Measurements from ENCODE around the gene SAMD11. TPM values are rescaled to one million over a fixed set of nuclear protein-coding genes. Genes with fewer than 3 reads are reported as not detected.

SAMD11 gene
- total RNA-seq, 1 donor from 2014 or later: 6.0 TPM

GRCh38 chr1:901108-901859 lies 22.4 kb upstream of the SAMD11 start:
- H3K79me2 ChIP-seq (ENCODE audit: insufficient read depth, low read length): no peaks in the 10 kb centered on the region
- H3K9ac ChIP-seq (ENCODE audit: low read length): no peak overlapping the region
- peaks cover 73% of the 10 kb centered on the region for H3K27me3 Mint-ChIP-seq (ENCODE audit: low read depth, unreplicated experiment)
- DNase-seq (ENCODE audit: low read depth) (no peak), FAIRE-seq (no peak)
- H3K4me3 ChIP-seq (ENCODE audit: insufficient read depth, low read depth, low read length): no peak overlapping the region
- H3K27ac Mint-ChIP-seq (ENCODE audit: unreplicated experiment): no peak overlapping the region
- H3K9me3 ChIP-seq (ENCODE audit: insufficient read depth, low read depth, low read length): no peaks in the 10 kb centered on the region
- H3K4me1 ChIP-seq (ENCODE audit: insufficient read depth, low read length): peaks cover 4% of the 10 kb centered on the region
- no peak for TF ChIP-seq EZH2 (IDR thresholded peaks at IDR 0.05; ENCODE audit: insufficient read depth, low read length)
- TF ChIP-seq, protein P1, sequence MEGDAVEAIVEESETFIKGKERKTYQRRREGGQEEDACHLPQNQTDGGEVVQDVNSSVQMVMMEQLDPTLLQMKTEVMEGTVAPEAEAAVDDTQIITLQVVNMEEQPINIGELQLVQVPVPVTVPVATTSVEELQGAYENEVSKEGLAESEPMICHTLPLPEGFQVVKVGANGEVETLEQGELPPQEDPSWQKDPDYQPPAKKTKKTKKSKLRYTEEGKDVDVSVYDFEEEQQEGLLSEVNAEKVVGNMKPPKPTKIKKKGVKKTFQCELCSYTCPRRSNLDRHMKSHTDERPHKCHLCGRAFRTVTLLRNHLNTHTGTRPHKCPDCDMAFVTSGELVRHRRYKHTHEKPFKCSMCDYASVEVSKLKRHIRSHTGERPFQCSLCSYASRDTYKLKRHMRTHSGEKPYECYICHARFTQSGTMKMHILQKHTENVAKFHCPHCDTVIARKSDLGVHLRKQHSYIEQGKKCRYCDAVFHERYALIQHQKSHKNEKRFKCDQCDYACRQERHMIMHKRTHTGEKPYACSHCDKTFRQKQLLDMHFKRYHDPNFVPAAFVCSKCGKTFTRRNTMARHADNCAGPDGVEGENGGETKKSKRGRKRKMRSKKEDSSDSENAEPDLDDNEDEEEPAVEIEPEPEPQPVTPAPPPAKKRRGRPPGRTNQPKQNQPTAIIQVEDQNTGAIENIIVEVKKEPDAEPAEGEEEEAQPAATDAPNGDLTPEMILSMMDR (IDR thresholded peaks at IDR 0.05; ENCODE audit: insufficient read depth, low read depth, low read length): no peak
- peaks cover 9% of the 10 kb centered on the region for H3K9me3 Mint-ChIP-seq (ENCODE audit: unreplicated experiment)
- no peaks in the 10 kb centered on the region for H3K4me1 Mint-ChIP-seq (ENCODE audit: low read depth, unreplicated experiment)
- H4K20me1 ChIP-seq (ENCODE audit: insufficient read depth, low read length): no peaks in the 10 kb centered on the region
- H3K36me3 Mint-ChIP-seq (ENCODE audit: low read depth, unreplicated experiment): no peaks in the 10 kb centered on the region
- no peak overlapping the region for H3K4me3 Mint-ChIP-seq (ENCODE audit: unreplicated experiment)
- no peak overlapping the region for H2AFZ ChIP-seq (ENCODE audit: low read depth, low read length)
- no peaks in the 10 kb centered on the region for H3K36me3 ChIP-seq (ENCODE audit: insufficient read depth, low read length)
- no peak overlapping the region for H3K4me2 ChIP-seq (ENCODE audit: low read length)
- peaks cover 13% of the 10 kb centered on the region for H3K27me3 ChIP-seq (ENCODE audit: insufficient read depth, low read length)
- no peak overlapping the region for H3K27ac ChIP-seq (ENCODE audit: low read depth, low read length)

- TF ChIP-seq, protein P1 (IDR thresholded peaks at IDR 0.05; ENCODE audit: insufficient read depth, low read depth, low read length): no peak
- no peak for TF ChIP-seq EZH2 (IDR thresholded peaks at IDR 0.05; ENCODE audit: insufficient read depth, low read length)
- Histone ChIP-seq H3K9me3 (ENCODE audit: insufficient read depth, low read depth, low read length) (no peaks in the 10 kb centered on the region), H2AFZ (ENCODE audit: low read depth, low read length) (no peak overlapping the region), H3K27me3 (ENCODE audit: insufficient read depth, low read length) (peaks cover 6% of the 10 kb centered on the region), H3K36me3 (ENCODE audit: insufficient read depth, low read length) (no peaks in the 10 kb centered on the region), H3K4me2 (ENCODE audit: low read length) (no peak overlapping the region), H4K20me1 (ENCODE audit: insufficient read depth, low read length) (no peaks in the 10 kb centered on the region), H3K9ac (ENCODE audit: low read length) (no peak overlapping the region), H3K4me3 (ENCODE audit: insufficient read depth, low read depth, low read length) (no peak overlapping the region), H3K4me1 (ENCODE audit: insufficient read depth, low read length) (peaks cover 11% of the 10 kb centered on the region), H3K27ac (ENCODE audit: low read depth, low read length) (no peak overlapping the region), H3K79me2 (ENCODE audit: insufficient read depth, low read length) (no peaks in the 10 kb centered on the region)
- Mint-ChIP-seq H3K27ac (ENCODE audit: unreplicated experiment) (no peak overlapping the region), H3K9me3 (ENCODE audit: unreplicated experiment) (peaks cover 9% of the 10 kb centered on the region), H3K36me3 (ENCODE audit: low read depth, unreplicated experiment) (no peaks in the 10 kb centered on the region), H3K4me3 (ENCODE audit: unreplicated experiment) (no peak overlapping the region), H3K27me3 (ENCODE audit: low read depth, unreplicated experiment) (peaks cover 59% of the 10 kb centered on the region), H3K4me1 (ENCODE audit: low read depth, unreplicated experiment) (no peaks in the 10 kb centered on the region)
- DNase-seq (ENCODE audit: low read depth) (no peak), FAIRE-seq (no peak)
Measured at GRCh38 chr1:902802-903201, 20.9 kb upstream of the SAMD11 start.

GRCh38 chr1:903305-903704 lies 20.4 kb upstream of the SAMD11 start:
- Mint-ChIP-seq H3K9me3 (ENCODE audit: unreplicated experiment) (peaks cover 5% of the 10 kb centered on the region), H3K4me3 (ENCODE audit: unreplicated experiment) (peak overlapping the region; percentile 45), H3K27me3 (ENCODE audit: low read depth, unreplicated experiment) (peaks cover 59% of the 10 kb centered on the region), H3K36me3 (ENCODE audit: low read depth, unreplicated experiment) (no peaks in the 10 kb centered on the region), H3K27ac (ENCODE audit: unreplicated experiment) (no peak overlapping the region), H3K4me1 (ENCODE audit: low read depth, unreplicated experiment) (no peaks in the 10 kb centered on the region)
- TF ChIP-seq, protein P1 (IDR thresholded peaks at IDR 0.05; ENCODE audit: insufficient read depth, low read depth, low read length): no peak
- TF ChIP-seq EZH2 (IDR thresholded peaks at IDR 0.05; ENCODE audit: insufficient read depth, low read length): no peak
- Histone ChIP-seq H3K9me3 (ENCODE audit: insufficient read depth, low read depth, low read length) (no peaks in the 10 kb centered on the region), H3K4me2 (ENCODE audit: low read length) (no peak overlapping the region), H3K9ac (ENCODE audit: low read length) (no peak overlapping the region), H3K36me3 (ENCODE audit: insufficient read depth, low read length) (no peaks in the 10 kb centered on the region), H3K27ac (ENCODE audit: low read depth, low read length) (no peak overlapping the region), H3K79me2 (ENCODE audit: insufficient read depth, low read length) (no peaks in the 10 kb centered on the region), H3K4me3 (ENCODE audit: insufficient read depth, low read depth, low read length) (no peak overlapping the region), H3K27me3 (ENCODE audit: insufficient read depth, low read length) (peaks cover 1% of the 10 kb centered on the region), H4K20me1 (ENCODE audit: insufficient read depth, low read length) (no peaks in the 10 kb centered on the region), H2AFZ (ENCODE audit: low read depth, low read length) (no peak overlapping the region), H3K4me1 (ENCODE audit: insufficient read depth, low read length) (peaks cover 11% of the 10 kb centered on the region)
- no peak for DNase-seq (ENCODE audit: low read depth)
- FAIRE-seq: no peak

Measured in astrocyte (in vitro differentiated cells and primary cell).